ENCODE measurements around the gene EGLN2.

The EGLN2 gene

DNA sequence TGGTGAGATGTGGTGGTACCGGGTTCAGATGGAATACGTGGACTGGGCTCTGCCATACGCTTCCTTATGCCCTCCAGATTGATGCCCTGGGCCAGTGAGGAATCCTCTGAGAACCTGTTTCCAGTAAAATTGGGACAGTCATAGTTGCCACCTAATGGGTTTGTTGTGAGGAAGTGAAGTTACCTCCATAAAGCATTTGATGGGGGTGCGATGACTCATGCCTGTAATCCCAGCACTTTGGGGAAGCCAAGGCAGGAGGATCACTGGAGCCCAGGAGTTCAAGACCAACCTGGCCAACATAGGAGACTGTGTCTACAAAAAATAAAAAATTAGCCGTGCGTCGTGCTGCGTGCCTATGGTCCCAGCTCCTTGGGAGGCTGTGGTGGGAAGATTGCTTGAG lies 43.2 kb upstream of the EGLN2 start:
- TF ChIP-seq, protein P1, sequence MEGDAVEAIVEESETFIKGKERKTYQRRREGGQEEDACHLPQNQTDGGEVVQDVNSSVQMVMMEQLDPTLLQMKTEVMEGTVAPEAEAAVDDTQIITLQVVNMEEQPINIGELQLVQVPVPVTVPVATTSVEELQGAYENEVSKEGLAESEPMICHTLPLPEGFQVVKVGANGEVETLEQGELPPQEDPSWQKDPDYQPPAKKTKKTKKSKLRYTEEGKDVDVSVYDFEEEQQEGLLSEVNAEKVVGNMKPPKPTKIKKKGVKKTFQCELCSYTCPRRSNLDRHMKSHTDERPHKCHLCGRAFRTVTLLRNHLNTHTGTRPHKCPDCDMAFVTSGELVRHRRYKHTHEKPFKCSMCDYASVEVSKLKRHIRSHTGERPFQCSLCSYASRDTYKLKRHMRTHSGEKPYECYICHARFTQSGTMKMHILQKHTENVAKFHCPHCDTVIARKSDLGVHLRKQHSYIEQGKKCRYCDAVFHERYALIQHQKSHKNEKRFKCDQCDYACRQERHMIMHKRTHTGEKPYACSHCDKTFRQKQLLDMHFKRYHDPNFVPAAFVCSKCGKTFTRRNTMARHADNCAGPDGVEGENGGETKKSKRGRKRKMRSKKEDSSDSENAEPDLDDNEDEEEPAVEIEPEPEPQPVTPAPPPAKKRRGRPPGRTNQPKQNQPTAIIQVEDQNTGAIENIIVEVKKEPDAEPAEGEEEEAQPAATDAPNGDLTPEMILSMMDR (IDR thresholded peaks at IDR 0.05; ENCODE audit: control insufficient read depth, extremely low read depth, insufficient read depth), result no peak
- no peak for DNase-seq (ENCODE audit: low read depth)
- no peak overlapping the region for H3K4me3 ChIP-seq (ENCODE audit: low read depth, low read length)

DNA sequence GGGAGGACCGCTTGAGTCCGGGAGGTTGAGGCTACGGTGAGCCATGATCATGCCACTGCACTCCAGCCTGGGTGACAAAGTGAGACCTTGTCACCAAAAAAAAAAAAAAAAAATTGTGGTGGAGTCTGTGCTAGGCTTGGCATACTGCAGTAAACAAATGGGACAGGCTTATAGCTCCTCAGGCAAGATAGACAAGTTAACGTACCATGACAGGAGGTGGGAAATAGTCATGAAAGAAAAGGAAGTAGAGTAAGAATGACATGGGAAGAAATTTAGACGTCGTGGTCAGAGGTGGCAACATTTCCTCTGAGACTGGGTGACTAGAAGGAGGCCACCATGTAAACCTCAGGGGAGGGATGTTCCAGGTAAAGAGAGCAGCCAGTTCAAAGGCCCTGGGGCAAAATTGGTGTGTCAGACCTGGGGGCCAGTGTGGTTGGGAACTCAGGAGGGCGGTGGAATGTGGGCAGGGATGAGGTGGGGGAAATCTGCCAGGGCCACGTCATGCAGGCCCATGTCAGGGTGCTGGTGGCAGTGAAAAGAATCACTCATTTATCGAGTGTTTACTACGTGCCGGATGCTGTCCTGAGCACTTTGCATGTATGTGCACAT lies 42.4 kb upstream of the EGLN2 start:
- H3K4me3 ChIP-seq (ENCODE audit: low read depth, low read length), result no peak overlapping the region
- DNase-seq (ENCODE audit: low read depth), result no peak
- TF ChIP-seq, protein P1 (IDR thresholded peaks at IDR 0.05; ENCODE audit: control insufficient read depth, extremely low read depth, insufficient read depth), result no peak

DNA sequence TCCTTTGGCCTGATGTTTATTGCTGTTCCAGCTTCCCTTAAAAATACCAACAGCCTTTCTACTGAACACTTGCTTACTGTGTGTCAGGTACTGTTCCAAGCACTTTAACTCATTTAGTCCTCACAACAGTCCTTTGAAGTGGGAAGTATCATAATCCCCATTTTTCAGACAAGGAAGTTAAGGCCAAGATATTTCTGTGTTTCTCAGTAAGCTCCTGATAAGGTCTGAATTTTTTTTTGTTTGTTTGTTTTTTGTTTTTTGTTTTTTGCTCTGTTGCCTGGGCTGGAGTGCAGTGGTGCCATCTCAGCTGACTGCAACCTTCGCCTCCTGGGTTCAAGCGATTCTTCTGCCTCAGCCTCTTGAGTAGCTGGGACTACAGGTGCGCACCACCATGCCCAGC lies 40.5 kb upstream of the EGLN2 start:
- TF ChIP-seq, protein P1 (IDR thresholded peaks at IDR 0.05; ENCODE audit: control insufficient read depth, extremely low read depth, insufficient read depth), result no peak

DNA sequence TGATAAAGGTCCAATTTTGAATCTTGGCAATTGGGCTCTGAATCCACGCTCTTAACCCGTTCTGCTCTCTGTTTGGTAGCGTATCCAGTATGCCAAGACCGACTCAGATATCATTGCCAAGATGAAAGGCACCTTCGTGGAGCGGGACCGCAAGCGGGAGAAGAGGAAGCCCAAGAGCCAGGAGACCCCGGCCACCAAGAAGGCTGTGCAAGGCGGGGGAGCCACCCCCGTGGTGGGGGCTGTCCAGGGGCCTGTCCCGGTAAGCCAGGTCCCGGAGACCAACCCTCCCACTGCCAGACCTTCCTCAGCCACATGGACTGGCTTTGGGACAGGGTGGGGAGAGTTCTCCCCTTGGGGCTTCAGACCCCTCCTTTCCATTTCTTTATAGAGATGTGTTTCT lies 39.6 kb upstream of the EGLN2 start:
- H3K4me3 ChIP-seq (ENCODE audit: low read depth, low read length), result no peak overlapping the region
- TF ChIP-seq, protein P1 (IDR thresholded peaks at IDR 0.05; ENCODE audit: control insufficient read depth, extremely low read depth, insufficient read depth), result no peak
- DNase-seq (ENCODE audit: low read depth), result no peak

More for the DNA sequence above, 40.5 kb upstream of the EGLN2 start:
- H3K4me3 ChIP-seq (ENCODE audit: low read depth, low read length), result no peak overlapping the region
- DNase-seq (ENCODE audit: low read depth), result no peak

DNA sequence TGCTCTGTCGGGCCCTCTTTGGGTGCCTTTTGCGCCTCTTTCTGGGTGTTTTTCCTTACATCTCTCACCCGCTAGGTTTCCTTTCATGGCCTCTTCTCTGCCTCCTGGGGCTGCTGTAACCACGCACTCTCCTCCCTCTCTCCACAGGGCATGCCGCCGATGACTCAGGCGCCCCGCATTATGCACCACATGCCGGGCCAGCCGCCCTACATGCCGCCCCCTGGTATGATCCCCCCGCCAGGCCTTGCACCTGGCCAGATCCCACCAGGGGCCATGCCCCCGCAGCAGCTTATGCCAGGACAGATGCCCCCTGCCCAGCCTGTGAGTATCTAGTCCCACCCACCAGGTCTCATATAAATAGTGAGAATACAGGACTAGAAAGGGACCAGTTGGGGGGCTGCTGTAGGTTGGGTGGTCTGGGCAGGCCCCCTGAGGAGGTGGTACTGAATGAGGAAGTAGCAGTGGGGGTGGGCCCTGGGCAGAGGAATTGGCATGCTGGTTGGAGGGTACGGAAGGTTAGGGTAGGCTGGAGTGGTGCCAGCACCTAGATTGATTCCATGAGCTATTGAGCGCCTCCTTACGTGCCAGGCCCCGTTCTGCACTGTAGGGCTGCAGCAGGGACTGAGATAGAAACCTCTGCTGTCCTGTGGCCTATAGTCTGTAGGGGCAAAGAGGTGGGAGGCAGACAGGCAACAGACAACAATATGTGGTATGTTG lies 36.1 kb upstream of the EGLN2 start:
- no peak for DNase-seq (ENCODE audit: low read depth)
- TF ChIP-seq, protein P1 (IDR thresholded peaks at IDR 0.05; ENCODE audit: control insufficient read depth, extremely low read depth, insufficient read depth), result no peak
- no peak overlapping the region for H3K4me3 ChIP-seq (ENCODE audit: low read depth, low read length)

DNA sequence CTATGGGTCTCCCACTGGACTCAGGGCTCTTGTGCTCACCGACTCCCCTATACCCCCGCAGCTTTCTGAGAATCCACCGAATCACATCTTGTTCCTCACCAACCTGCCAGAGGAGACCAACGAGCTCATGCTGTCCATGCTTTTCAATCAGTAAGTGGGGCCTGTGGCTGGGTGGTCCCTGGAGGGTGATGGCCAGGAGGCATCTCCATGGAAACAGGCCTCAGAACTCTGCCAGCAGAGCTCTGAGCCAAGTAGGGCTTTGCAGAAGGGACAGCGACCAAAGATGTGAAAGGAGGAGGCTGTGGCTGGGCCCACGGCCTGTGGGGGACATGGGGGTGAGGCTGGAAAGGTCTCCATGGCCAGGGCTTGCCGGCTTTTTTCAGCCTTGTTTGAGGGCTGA lies 35.5 kb upstream of the EGLN2 start:
- TF ChIP-seq, protein P1 (IDR thresholded peaks at IDR 0.05; ENCODE audit: control insufficient read depth, extremely low read depth, insufficient read depth), result no peak
- DNase-seq (ENCODE audit: low read depth), result no peak
- H3K4me3 ChIP-seq (ENCODE audit: low read depth, low read length), result no peak overlapping the region
